GM12878 (cell line): ENCODE results near the gene PRR3. TPM values are rescaled to one million over a fixed set of nuclear protein-coding genes. Genes with fewer than 3 reads are reported as not detected.

Source experiments
- BACH1 ChIP-seq: fragments of 450-650 bp; IDR thresholded peaks from 2 replicates; pipeline ENCODE4 v1.6.1; 2017; ENCODE audit warnings: mild to moderate bottlenecking, borderline replicate concordance
- MYB ChIP-seq: fragments of 150-350 bp; IDR thresholded peaks from 2 replicates; pipeline ENCODE4 v1.6.1; 2014; ENCODE audit warnings: mild to moderate bottlenecking, low read depth, low read length, borderline replicate concordance
- STAT1 ChIP-seq: fragments of 450-650 bp; conservative IDR thresholded peaks from 2 replicates; pipeline ENCODE4 v1.6.1; 2014; ENCODE audit warnings: antibody characterized with exemption, mild to moderate bottlenecking
- TCF3 ChIP-seq: IDR thresholded peaks from 2 replicates; pipeline ENCODE4 v1.6.1; 2012; ENCODE audit warnings: low read depth, mild to moderate bottlenecking, low read length, borderline replicate concordance; ENCODE audit not compliant: insufficient read depth
- polyA plus RNA-seq, 11 experiments: library from polyadenylated mRNA; depleted of rRNA in 4 of 11; unstranded in 6 of 11; stranded (reverse) in 5 of 11; fragments of >200 nt; fragmentation: Nextera tagmentation in 4 of 11; fragmentation: Illumina TruSeq in 1 of 11; extraction: Ambion mirVana in 4 of 11; extraction: Trizol in 1 of 11; gene quantifications; 1 replicate in 1 of 11; 2 replicates in 10 of 11; pipeline versions ENCODE4 v1.2.1 to v1.2.3, GENCODE V29; 2011 to 2016; ENCODE audit warnings: inconsistent platforms in 2 of 11, missing spikeins in 2 of 11, low read depth in 1 of 11
- total RNA-seq, 4 experiments: library from RNA; depleted of rRNA in 3 of 4; stranded (reverse); fragments of >200 nt in 3 of 4; fragmentation: Illumina TruSeq in 1 of 4; extraction: Trizol in 1 of 4; gene quantifications; 2 replicates each; pipeline versions ENCODE4 v1.2.1 to v1.2.3, GENCODE V29; 2013 to 2021
- TF ChIP-seq, protein P1 (sequence below): fragments of 150-350 bp; IDR thresholded peaks from 2 replicates; pipeline ENCODE4 v1.6.1; 2014; ENCODE audit warnings: mild to moderate bottlenecking, low read depth, low read length
- TF ChIP-seq, protein P2 (sequence below): fragments of 450-650 bp; IDR thresholded peaks from 2 replicates; pipeline ENCODE4 v1.6.1; 2017; ENCODE audit warnings: mild to moderate bottlenecking, moderate library complexity

PRR3 gene
- total and polyA plus RNA-seq, 10 of the 15 experiments (the other 5 are each of a cell fraction or from before 2014, with no cell fraction given), result 14.0 to 38.2 (median 20.5) TPM

DNA sequence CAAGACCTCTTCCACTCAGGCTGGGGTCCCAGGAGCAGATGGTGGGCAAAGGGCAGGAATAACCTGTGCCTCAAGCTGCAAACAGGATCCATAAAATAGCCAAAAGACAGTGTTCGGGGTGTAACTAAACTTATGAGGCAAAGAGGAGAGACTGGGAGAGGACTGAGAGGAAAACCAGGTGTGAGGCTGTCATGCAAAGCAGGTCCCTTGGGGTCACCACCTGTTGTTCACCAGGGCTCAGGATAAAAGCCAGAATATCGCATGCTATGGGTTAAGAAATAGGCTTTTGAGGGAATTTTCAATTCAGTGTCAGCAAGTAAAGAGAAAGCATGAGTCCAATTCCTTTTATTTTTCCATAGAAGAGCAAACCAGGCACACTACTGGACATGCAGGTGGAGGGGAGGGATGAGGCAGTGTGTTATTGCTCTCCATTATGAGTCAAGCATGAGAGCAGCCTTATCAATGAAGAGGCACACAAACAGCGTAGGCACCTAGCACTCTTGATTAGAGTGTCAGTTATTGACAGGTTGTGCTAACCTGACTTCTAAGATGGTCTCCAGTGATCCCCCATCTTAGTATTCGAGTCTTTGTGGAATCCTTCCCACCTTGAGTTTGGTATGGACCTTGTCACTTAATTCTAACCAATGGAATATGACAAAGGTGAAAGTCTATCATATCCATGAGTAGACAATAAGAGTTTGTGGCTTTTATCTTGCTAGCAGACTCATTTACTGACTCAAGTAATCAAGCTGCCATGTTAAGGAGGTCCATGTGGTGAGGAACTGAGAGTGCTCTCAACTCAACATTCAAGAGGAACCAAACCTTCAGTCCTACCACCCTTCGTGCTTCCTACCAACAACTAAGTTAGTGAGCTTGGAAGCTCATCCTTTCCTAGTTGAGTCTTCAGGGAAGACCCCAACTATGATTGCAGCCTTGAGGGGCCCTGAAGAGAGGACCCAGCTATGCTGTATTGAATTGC, 49.0 kb upstream of the PRR3 start (continued):
- TF ChIP-seq, protein P1, sequence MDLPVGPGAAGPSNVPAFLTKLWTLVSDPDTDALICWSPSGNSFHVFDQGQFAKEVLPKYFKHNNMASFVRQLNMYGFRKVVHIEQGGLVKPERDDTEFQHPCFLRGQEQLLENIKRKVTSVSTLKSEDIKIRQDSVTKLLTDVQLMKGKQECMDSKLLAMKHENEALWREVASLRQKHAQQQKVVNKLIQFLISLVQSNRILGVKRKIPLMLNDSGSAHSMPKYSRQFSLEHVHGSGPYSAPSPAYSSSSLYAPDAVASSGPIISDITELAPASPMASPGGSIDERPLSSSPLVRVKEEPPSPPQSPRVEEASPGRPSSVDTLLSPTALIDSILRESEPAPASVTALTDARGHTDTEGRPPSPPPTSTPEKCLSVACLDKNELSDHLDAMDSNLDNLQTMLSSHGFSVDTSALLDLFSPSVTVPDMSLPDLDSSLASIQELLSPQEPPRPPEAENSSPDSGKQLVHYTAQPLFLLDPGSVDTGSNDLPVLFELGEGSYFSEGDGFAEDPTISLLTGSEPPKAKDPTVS, result no peak
- TF ChIP-seq, protein P2, sequence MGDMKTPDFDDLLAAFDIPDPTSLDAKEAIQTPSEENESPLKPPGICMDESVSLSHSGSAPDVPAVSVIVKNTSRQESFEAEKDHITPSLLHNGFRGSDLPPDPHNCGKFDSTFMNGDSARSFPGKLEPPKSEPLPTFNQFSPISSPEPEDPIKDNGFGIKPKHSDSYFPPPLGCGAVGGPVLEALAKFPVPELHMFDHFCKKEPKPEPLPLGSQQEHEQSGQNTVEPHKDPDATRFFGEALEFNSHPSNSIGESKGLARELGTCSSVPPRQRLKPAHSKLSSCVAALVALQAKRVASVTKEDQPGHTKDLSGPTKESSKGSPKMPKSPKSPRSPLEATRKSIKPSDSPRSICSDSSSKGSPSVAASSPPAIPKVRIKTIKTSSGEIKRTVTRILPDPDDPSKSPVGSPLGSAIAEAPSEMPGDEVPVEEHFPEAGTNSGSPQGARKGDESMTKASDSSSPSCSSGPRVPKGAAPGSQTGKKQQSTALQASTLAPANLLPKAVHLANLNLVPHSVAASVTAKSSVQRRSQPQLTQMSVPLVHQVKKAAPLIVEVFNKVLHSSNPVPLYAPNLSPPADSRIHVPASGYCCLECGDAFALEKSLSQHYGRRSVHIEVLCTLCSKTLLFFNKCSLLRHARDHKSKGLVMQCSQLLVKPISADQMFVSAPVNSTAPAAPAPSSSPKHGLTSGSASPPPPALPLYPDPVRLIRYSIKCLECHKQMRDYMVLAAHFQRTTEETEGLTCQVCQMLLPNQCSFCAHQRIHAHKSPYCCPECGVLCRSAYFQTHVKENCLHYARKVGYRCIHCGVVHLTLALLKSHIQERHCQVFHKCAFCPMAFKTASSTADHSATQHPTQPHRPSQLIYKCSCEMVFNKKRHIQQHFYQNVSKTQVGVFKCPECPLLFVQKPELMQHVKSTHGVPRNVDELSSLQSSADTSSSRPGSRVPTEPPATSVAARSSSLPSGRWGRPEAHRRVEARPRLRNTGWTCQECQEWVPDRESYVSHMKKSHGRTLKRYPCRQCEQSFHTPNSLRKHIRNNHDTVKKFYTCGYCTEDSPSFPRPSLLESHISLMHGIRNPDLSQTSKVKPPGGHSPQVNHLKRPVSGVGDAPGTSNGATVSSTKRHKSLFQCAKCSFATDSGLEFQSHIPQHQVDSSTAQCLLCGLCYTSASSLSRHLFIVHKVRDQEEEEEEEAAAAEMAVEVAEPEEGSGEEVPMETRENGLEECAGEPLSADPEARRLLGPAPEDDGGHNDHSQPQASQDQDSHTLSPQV, result no peak
- TF ChIP-seq STAT1 (no peak), BACH1 (no peak), TCF3 (peak; percentile 78), MYB (no peak)
